ENCODE data around the gene NNAT.

The NNAT gene

DNA sequence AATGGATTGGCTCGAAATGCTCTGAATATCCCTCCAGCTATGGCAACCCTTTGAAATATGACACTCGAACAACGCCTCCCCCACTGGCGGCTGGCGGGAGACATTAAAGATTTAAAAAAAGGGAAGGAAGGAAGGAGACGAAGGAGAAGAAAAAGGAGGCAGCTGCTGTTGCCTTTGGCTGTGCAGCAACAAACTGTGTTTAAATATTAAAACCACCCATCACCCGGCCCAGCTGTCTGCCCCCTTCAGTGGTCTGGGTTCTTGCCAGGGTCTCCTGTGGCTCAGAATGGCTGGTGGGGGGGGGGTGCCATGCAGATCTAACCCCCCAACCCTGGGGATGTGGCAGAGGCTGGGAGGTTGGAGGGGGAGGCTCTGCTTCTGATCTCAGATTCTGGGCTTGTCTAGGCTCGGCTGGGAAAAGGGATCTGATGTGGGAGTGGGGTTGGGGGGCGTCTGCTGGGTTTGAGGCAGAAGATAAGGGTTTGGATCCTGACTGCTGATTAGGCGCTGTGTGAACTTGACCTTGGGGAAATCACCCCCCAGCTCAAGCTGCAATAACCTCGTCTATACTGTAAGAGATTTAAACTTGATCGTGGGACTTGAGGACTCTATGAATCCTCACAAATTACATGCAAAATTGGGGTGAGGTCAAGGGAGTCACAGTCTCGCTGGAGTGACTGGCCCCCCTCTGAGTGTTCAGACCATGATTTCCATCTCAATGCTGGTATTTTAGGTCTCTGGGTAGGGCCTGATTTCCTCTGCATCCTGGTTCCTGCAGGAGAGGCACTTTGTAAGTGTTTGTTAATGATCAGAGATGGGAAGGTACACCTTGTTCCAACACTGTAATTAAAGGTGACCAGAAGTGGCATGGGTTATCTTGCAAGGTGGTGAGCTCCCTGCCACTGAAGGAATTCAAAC is 46.9 kb downstream of the NNAT start:
- DNase-seq, result no peak

DNA sequence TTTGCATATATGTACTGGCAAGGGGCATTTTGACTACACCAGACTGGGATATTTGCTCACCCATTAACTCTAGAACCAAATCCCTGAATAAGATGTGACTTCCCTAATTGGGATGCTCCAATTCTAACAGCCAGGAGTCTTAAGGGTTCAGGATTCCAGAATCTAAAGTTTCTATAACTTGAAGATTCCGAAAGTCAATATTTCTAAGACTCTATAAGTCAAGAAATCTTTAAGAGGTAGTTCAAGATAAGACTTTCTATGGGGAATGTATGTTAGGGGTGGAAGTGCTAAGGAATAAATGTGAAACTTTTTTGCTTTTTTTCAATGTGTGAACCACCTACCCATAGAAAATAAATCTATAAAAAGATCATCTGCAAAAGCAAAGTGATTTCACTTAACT is 49.4 kb downstream of the NNAT start:
- no peak for DNase-seq

DNA sequence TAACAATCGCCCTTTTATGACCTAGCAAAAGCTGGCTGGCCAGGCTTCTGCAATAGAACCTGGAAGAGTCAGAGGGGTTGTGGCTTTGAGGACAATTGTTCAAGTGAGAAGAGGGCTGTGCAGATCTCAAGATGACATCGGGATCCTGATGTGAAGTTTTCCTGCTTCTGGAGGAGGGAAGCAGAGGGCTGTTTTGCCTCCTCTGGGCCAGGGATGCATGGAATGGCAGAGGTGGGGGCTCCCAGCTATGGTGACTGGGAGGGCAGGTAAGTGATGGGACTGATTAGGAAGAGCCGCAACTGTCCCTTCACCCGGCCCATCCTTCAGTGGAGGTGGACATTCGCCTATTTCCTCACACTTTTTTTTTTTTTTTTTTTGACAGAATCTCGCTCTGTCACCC is 50.0 kb downstream of the NNAT start:
- no peak for DNase-seq

Data from CD4-positive, alpha-beta T cell treated with Interleukin-17A for 1 hour (primary cell).